ENCODE measurements around the gene CBARP.

CBARP gene

DNA sequence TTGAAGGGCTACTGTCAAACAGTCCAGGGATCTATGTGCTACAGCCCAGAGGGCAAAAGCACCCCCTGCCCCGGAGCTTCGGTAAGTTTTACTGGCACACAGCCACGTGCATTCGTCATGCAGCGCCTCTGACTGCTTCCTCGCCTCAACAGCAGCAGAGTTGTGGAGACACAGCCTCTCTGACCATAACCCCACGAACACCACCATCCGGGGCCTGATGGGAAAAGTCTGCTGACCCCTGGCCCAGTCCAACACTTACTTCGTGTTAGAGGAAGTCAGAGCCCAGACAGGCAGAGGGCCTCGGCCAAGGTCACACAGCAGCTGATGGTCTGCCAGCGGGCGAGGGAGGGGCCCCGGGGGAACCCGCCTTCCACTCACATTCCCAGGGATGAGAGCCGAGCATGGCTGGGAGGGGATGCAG, 5.1 kb downstream of the CBARP start:
- in situ Hi-C loops (cut with MboI; ENCODE audit: low pct_unique_long_range_greater_than_20kb, low sequenced_read_pairs, unreplicated experiment), result no loop called here
- TF ChIP-seq, protein P1, sequence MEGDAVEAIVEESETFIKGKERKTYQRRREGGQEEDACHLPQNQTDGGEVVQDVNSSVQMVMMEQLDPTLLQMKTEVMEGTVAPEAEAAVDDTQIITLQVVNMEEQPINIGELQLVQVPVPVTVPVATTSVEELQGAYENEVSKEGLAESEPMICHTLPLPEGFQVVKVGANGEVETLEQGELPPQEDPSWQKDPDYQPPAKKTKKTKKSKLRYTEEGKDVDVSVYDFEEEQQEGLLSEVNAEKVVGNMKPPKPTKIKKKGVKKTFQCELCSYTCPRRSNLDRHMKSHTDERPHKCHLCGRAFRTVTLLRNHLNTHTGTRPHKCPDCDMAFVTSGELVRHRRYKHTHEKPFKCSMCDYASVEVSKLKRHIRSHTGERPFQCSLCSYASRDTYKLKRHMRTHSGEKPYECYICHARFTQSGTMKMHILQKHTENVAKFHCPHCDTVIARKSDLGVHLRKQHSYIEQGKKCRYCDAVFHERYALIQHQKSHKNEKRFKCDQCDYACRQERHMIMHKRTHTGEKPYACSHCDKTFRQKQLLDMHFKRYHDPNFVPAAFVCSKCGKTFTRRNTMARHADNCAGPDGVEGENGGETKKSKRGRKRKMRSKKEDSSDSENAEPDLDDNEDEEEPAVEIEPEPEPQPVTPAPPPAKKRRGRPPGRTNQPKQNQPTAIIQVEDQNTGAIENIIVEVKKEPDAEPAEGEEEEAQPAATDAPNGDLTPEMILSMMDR (IDR thresholded peaks at IDR 0.05; ENCODE audit: extremely low read depth, insufficient read depth, missing control alignments), result no peak
- DNase-seq (ENCODE audit: low spot score), result no peak

DNA sequence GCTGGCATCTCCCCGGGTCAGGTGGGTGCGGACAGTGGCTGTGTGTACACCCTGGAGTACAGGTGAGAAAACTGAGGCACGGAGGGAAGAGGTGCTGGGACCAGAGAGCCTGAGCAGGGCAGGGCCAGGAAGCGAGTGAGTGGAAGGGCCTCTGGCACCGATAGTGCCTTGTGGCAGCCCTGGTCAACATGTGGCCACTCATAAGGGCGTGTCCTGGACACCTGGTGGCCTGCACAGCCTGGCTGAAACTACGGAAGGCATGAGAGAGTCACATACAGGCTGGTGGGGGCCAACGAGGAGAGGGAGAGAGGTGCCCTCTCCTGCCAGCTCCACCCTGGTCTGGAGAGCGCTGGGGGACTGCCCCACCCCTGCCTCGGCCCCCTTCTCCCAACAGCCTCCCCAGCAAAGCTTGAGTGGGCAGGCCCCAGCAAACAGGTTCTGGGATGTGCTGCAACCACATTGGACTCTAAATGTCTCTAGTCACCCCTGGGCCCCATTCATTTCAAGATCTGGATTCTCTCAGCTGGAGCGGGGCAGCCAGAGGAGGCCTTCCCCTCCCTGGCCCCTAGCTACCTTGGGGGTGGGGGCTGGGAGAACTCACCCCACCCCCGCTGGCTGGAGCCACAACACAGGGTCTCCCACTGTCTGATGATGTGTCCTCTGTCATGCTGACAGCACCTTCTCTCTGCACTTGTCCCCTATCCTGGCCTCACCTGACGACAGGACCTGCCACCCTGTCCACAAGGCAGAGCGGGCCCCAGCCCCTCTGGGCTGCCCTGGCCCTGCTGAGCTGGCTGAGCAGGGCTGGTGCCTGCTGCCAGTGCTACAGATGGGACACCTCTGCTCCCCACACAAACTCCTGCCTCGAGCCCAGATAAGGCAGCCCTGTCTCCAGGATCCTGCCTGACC, 5.8 kb downstream of the CBARP start:
- in situ Hi-C loops (cut with MboI; ENCODE audit: low pct_unique_long_range_greater_than_20kb, low sequenced_read_pairs, unreplicated experiment), result no loop called here
- TF ChIP-seq, protein P1 (IDR thresholded peaks at IDR 0.05; ENCODE audit: extremely low read depth, insufficient read depth, missing control alignments), result no peak
- DNase-seq (ENCODE audit: low spot score), result no peak

DNA sequence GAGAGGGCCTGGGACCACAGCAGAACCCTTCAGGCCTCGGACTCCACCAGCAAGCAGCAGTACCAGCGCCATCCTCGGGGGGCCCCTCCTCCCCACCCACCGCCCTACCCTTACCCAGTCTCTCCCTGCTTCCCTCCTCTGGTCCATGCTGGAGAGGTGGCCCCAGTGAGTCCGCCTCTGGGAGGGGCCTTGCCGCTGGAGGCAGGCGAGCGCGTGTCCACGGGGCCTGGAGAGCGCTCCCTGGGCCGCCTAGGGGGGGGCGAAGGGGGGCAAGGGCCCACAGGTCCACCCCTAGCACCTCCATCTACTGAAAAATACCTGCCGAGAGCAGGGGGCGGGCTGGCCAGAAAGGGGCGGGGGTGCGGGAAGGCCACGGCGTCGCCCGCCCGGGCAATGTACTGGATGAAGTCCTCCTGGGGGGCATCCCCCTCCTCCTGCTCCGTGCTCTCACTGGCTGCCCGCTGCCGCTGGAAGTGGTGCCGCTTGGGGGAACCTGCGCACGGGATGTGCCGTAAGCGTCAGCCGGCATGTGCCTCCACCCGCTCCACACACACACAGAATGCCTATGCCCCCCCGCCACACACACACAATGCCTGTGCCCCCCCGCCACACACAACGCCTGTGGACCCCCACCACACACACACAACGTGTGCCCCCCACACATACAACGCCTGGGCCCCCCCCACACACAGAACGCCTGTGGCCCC, 6.9 kb downstream of the CBARP start:
- TF ChIP-seq, protein P1 (IDR thresholded peaks at IDR 0.05; ENCODE audit: extremely low read depth, insufficient read depth, missing control alignments), result no peak
- DNase-seq (ENCODE audit: low spot score), result no peak
- in situ Hi-C loops (cut with MboI; ENCODE audit: low pct_unique_long_range_greater_than_20kb, low sequenced_read_pairs, unreplicated experiment), result no loop called here

DNA sequence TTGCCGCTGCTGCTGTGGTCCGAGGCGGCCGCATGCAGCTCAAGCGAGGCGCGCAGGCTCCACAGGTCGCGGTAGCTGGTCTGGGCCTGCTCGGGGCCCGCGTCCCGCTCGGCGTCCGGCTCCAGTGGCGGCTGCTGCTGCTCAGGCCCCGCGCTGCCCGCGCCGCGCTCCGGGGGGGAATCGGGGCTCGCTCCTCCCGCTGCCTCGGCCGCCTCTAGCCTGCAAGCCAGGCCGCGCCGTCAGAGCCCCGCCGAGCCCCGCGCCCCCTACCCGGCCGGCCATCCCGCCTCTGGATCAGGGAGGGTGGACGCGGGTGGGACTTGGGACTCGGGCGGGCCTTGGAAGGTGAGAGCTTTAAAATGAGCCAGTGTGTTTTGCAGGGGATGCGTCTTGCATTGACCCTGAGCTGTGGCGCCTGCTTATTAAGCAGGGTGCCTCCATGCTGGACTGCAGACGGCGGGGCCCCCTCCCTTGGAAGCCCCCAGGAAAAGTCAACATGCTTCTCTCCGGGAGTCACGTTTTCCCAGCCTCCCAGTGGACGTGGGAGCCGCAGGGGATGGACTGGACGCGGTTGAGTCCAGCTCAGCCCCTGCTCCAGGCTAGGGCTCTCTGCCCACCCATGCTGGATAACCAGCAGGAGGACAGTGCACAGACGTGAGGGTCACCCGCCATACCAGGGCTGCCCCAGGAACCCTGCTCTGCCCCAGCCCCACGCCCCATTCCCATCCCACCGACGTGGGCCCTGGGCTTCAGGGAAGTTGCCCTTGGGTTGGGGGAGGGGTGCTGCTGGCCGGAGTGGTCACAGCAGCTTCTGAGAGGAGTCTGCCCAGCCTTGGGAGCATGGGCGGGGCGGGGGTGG, 7.7 kb downstream of the CBARP start:
- in situ Hi-C loops (cut with MboI; ENCODE audit: low pct_unique_long_range_greater_than_20kb, low sequenced_read_pairs, unreplicated experiment), result no loop called here
- TF ChIP-seq, protein P1 (IDR thresholded peaks at IDR 0.05; ENCODE audit: extremely low read depth, insufficient read depth, missing control alignments), result no peak
- DNase-seq (ENCODE audit: low spot score), result no peak

DNA sequence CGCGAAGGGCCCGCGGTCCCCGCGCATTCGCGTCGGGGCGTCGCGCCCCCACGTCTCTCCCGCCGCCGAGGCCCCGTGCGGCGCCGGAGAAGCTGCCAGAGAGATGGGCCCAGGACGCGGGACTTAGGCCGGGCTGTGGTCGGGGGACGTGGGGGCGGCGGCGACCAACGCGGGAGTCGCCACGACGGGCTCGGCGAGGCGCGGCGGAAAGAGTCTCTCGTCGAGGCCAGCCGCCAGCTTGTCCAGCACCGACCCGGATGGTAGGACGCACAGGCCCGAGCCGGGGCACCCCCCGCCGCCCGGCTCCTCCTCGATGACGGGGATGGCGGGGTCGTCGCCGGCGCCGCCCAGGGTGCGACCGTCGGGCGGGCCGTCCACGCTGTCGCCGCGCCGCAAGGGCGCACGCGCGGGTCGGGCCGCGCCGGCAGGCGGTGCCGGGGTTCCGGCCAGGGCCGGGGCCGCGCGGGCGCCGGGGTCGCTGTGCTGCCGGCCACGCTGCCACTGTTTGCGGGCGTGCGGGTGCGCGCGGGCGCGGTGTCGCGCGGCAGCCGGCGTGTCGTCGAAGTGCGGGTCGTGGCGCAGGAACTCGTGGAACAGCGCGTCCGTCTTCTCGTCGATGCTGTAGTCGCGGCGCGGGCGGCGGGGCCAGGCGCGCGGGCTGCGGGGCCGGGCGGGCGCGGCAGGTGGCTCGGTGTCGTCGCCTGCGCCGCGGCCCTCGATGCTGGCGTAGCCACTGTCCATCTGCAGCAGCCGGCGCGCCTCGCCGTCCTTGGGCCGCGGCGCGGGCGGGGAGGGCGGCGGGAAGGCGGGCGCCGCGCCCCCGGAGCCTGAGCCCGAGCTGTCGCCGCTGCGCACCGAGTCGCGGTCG, 8.5 kb downstream of the CBARP start:
- in situ Hi-C loops (cut with MboI; ENCODE audit: low pct_unique_long_range_greater_than_20kb, low sequenced_read_pairs, unreplicated experiment), result no loop called here
- no peak for DNase-seq (ENCODE audit: low spot score)
- TF ChIP-seq, protein P1 (IDR thresholded peaks at IDR 0.05; ENCODE audit: extremely low read depth, insufficient read depth, missing control alignments), result no peak
